Pulmonary artery endothelial cell (primary cell): ENCODE data around the gene R3HDM4. TPM values are rescaled to one million over a fixed set of nuclear protein-coding genes. Genes with fewer than 3 reads are reported as not detected.

Experiments used
- DNase-seq: peaks from one replicate; pipeline ENCODE4 v3.0.0-alpha.2; 2011; ENCODE audit warnings: low read depth, low spot score
- total RNA-seq: library from RNA; depleted of rRNA; stranded (reverse); fragments of >200 nt; gene quantifications from 2 replicates; pipeline ENCODE4 v1.2.3, GENCODE V29; 2014

R3HDM4 gene
- total RNA-seq, 1 donor from 2014 or later, result 29.1 TPM

DNA sequence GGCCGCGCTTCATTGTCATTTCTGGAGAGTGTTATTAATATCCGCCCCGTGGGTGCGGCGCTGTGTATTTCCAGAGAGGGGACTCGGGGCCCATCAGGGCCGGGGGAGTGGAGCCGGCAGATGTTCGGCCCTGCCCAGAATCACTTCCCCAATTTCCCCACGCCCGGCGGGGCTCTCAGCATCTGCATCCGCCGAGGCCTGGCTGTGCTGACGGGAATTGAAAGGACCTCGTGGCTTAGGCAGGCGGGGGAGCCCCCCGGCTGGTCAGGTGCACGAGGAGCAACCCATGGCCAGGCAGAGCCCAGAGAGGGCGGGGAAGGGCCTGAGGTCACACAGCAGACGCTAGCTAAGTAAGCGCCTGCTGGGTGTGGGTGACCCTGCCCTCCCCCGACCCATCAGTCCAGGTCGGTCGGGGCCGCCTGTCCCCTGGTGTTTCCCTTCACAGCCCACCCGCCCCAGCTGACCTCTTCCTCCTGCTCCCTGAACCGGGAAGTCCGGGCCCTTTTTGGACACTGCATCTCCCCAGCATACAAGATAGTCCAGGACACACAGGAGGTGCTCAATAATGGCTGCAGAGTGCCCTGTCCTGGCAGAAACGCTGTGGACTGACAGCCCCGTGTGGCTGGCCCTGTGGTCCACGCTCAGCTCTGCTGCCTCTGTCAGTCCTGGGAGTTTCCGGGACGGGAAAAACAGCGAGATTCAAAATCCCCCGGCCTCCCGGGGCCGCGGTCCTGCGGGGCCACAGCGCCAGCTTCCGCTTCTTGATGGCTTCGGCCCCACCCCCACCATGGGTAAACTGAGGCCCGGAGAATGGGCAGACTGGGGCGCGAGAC is 34.9 kb upstream of the R3HDM4 start:
- DNase-seq, result no peak

GRCh38 chr19:947090-947706 is 34.2 kb upstream of the R3HDM4 start:
- no peak for DNase-seq

DNA sequence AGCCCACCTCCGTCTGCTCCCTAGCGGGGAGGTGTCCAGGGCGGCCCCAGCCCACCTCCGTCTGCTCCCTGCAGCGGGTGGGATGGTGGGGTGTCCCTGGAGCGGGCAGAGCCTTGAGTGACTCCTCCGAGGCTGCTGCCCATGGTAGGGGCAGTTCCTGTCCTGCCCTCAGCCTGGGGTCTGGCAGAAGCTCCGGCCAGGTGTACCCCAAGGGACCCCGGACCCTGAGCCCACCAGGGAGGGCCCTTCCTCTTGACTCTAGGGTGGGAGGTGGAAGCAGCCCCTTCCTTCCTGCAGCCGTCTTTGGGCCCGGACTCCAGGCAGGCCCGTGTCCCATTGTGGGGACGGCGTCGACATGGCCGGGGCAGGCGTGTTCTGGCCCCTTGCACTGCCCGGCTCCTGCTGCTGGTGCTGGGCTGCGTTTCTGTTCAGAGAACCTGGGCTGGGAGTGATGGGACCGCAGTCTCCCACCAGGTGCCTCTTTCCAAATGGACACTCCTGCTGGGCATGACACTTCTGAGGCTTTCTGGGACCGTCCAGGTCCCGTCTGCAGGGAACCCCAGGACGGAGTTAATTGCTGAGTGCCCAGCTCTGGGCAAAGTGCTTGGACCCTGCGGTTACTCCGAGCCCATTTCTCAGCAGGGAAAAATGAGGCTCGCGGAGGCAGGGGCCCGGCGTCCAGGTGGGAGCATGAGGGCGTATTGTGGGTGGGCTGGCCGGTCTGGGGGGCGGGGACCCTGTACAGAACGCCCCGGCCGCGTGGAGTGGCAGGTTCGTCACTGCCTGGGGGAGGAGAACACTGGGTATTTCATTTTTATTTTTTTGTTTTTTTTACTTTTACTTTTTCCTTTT is 32.6 kb upstream of the R3HDM4 start:
- DNase-seq, result no peak

DNA sequence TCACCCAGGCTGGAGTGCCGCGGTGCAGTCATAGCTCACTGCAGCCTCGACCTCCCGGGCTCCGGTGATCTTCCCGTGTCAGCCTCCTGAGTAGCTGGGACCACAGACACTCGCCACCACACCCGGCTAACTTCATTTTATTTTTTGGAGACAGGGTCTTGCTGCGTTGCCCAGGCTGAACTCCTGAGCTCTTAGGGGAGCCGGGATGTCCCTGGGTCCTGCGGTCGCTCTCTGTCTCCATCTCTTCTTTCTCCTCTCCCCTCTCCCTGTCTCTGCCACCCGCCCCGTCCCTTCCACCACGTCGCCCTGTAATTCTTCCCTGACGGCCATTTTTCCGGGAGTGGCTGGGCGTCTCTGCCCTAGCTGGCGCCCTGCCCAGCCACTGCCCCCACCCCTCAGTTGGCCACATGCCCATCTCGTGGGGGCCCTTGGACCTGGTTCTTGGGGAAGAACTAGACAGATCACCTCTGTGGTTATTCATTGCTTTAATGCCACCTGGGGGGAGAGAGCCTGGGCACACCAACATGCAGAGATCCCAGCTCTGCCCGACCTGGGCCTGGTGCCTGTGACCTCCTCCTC is 31.7 kb upstream of the R3HDM4 start:
- no peak for DNase-seq

DNA sequence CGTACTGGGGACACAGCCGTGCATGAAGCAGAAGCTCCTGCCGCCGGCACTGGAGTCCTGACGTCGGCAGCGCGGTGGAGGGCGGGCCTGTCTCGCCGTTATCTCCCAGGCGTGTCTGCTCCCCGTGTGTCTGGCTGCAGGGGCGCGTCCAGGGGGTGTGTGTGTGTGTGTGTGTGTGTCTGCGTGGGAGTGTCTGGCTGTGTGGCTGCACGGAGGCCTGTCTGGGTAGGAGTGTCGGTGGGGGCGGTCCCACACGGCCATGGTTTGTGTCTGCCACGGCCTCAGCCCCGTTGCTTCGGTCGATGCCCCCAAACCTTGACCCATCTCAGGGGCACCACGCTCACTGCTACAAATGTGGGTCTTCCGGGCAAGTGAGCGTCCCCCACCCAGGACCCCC is 31.1 kb upstream of the R3HDM4 start:
- no peak for DNase-seq

GRCh38 chr19:943551-944170 is 30.6 kb upstream of the R3HDM4 start:
- DNase-seq, result no peak

- no peak for DNase-seq
These were observed 29.2 kb upstream of the R3HDM4 start for GRCh38 chr19:942133-942645.

DNA sequence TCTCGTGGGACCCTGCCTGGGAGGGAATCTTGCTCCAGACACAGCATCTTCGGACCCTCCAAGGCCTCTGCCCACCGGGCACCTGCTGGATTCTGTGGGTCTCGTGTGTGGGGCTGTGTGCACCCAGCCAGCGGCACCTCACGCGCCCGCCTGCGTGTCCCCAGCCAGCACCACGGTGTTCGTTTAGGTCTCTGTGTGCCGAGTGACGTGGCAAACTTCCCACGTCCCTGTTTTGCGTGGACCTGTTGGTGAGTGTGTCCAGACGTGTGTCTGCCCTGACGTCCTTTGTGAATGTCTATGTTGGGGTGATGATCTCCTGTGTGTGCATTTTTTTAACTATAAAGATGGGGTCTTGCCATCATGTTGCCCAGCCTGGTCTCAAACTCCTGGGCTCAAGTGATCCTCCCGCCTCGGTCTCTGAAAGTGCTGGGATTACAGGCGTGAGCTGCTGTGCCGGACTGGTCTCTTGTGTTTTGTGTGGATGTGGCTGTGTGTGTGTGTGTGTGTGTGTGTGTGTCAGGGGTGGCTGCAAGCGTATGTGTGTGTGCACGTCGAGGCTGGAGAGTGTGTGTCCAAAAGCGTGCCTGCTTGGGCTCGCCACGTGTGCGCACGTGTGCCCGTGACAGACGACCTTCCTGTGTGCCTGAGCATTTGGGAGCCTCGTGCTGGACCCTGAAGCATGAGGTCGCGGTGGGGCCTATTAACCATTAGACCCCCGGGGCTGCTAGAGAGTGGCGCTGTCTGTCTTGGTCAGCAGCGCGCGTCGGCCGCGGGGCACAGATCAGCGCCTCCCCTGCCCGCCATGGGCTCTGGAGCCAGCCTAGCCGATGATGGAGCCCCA is 28.5 kb upstream of the R3HDM4 start:
- DNase-seq, result no peak

DNA sequence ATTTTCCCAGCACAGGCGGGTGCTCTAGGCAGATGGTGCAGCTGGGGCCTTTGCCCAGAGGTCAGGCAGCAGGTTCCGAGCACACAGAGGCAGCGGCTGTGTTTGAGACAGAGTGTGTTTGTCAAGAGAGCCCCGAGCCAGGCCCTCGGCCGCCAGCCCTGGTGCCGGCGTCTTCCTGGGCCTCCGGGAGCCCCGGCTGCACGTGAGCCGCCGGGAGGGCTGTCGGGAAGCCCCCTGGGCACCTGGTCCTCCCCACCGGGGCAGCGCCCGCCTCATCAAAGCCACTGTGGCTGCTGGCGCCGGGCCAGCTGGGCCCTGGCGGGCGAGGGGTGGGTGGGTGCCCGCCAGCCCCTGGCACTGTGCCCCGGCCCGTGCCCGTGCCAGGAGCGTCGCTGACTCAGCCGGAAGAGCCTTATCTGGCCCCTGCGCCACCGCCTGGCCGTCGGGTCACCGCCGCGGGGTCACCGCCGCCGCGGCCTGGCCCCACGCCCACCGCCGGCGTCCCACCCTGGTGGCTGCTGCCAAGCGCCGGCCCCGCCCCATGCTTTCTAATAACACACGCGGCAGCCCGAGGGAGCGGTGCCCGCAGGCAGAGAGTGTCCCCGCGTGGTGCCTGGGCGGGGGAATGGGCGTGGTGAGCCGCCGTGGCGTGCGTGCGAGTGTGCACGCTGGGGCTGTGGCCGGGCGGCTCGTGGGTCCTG is 27.7 kb upstream of the R3HDM4 start:
- DNase-seq, result peak; percentile 45

- no peak for DNase-seq
These were observed 26.9 kb upstream of the R3HDM4 start for GRCh38 chr19:939922-940321.

- DNase-seq, result no peak
These were observed 26.4 kb upstream of the R3HDM4 start for GRCh38 chr19:939439-939838.

DNA sequence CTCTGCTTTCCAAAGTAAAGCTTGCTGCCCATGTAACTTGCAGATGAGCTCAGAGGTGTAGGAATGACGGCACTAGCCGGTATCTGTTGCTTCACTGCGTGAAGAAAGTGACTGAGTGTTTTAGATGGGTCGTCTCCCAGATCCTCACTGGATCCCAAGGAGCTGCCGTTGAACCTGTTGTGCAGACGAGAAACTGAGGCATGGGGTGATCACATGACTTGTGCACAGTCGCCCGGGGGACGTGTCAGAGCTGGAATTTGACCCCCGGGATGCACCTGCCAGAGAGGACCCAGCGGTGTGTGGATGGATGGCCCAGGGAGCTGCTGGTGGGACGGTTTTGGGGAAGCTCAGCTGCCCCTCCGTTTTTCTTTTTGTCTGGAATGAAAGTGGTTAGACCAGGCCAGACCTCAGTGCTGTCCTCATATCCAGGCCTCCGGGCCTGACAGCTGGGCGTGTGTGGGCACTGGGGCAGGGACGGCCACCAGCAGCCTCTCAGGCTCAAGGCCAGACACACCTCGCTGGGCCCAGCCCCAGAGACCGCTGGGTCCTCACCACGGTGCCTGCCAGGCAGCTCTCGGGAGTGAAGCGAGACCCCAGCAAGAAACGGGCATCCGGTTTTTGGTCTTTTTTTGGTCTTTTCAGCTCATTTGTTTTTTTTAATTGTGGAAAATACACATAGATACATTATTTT is 25.4 kb upstream of the R3HDM4 start:
- DNase-seq, result no peak

DNA sequence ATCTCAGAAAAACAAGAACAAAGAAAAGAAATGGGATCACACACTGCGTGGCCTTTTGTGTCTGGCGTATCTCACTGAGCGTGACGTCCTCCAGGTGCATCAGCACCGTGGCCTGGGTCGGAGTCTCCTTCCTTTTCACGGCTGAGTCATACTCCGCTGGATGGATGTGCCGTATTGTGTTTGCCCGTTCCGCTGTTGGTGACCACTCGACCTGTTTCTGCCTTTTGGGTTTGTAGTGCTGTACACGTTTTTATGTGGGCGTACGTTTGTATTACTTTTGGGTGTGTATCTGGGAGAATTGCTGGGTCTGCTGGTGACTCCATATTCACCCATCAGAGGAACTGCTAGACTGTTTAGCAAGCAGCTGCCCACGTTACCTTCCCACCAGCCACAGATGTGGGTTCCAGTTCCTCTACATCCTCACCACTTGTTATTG is 24.3 kb upstream of the R3HDM4 start:
- DNase-seq, result no peak

- DNase-seq, result no peak
These were observed 23.1 kb upstream of the R3HDM4 start for GRCh38 chr19:936175-936546.

GRCh38 chr19:934865-935479 is 22.0 kb upstream of the R3HDM4 start:
- DNase-seq, result peak; percentile 67

GRCh38 chr19:934197-934840 is 21.3 kb upstream of the R3HDM4 start:
- DNase-seq, result no peak

DNA sequence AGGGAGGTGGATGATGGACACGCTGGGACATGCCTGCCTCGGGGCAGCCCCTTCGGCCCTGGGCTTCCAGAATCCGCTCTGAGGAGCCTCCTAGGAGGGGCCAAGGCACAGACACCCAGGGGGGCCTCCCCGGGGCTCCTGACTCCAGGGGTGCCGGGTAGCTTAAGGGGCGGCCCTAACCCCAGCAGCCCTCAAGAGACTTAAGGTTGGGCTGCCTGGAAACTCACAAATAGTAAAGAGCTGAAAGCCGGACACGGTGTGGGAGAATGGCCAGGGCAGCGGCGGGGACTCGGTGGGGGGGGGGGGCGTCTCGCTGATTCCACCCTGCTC is 20.5 kb upstream of the R3HDM4 start:
- DNase-seq, result no peak
